T-helper 2 cell (primary cell): ENCODE results near the gene LPCAT1.

ENCODE experiments used
- DNase-seq, 5 experiments: peaks; one replicate each; pipeline versions ENCODE4 v3.0.0 to v3.0.0-alpha.2; 2012 to 2022

The LPCAT1 gene

DNA sequence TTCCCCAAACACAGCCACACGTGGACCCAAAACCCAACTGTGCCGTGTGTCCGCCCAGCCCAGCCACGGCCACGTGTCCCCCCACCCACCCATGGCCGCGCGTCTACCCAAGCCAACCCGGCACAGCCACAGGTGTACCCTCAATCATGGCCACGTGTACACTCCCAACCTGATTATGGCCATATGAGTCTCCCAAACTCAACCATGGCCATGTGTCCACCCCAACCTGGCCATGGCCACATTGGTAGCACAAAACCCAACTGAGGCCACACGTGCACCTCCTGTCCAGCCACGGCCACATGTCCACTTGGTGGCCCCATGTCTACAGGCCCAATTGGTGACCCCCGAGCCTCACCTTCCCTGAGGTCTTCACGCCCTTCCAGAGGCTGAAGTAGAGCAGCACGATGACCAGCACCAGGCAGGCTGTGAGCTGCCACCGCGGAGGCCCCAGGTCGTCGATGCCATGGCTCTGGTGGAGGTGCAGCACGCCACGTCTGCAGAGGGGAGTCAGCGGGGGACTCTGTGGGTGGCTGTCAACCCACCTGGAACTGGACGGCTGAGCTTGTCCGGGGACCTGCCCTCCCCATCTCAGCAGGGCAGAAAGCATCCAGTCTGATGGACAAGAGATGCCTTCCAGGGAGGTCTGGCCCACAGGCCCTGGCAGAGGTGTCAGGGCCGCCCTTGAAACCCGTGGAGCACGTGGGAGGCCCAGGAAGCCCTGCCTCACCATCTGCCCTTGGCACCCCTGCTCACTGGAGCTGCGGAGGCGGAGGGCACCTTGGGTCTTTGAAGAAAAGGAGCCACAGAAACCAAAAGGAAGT lies 102.0 kb downstream of the LPCAT1 start:
- no peak for DNase-seq

DNA sequence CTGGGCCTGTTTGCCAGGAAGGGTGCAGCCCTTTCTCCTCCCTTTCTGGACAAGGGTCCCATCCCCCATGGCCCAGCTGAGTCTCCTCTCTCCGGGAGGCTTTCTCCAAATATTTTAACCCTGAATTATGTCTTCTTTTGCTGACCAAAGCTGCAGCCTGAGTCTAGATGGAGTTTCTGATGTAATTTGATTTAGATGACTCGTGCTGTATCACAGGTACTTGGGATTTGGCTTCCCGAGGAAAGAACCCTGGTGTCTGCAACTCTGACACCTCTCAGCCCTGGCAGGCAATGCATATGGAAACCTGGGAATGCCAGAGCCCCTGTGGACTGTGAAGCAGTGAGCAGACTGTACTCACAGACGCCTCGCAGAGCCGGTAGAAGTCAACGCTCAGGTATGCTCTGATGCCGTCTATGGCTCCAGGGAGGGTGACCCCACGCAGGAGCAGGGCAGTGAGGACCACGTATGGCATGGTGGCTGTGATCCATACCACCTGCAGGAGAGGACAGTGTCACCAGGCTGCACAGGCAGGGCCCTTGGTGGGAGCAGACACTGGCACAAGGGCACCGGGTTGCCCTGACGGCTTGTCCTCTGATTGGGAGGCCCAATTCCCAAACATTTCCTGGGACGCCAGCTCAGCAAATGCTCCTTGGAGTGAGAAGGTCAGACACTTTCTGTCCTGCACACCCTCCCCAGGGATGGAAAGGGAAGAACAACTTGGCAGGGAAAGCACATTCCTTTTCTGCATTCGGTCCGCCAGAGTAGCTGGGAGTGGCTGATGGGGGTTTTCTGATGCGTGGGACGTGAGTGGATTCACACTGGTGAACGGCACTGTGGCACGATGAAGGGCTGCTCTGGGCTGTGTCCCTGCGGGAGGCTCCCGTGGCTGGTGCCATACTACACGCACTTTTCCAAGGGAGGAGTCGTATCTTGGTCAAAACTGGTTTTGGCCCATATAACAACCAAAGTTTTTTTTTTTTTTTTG lies 103.3 kb downstream of the LPCAT1 start:
- DNase-seq = no peak

- DNase-seq = no peak
These were observed 104.1 kb downstream of the LPCAT1 start for GRCh38 chr5:1419476-1420210.

DNA sequence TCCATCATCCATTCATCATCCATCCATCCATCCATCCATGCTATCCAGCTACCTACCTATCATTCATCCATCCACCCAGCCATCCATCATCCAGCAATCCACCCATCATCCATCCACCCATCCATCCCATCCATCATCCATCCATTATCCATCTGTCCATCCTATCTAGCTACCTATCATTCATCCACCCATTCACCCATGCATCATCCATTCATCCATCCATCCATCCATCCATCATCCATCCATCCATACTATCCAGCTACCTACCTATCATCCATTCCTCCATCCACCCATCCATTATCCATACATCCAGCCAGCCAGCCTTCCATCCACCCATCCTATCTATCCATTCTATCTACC lies 104.9 kb downstream of the LPCAT1 start:
- DNase-seq = no peak

DNA sequence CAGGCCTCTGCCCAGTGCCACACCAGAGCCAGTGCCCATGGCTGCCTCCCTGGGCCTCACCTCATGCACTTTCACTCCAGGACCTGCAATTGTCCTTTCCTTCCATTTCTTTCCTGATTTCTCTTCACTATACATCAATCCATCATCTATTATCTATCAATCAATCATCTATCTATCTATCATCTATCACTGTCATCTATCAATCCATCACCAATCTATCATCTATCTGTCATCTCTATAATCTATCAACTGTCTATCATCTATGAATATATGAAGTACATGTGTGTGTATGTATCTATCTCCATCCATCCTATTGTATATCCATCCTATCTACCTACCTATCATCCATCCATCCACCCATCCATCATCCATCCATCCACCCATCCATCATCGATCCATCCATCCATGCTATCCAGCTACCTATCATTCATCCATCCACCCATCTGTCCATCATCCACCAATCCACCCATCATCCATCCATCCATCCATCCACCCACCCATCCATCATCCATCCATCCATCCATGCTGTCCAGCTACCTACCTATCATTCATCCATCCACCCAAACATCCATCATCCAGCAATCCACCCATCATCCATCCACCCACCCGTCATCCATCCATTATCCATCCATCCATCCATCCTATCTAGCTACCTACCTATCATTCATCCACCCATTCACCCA lies 105.4 kb downstream of the LPCAT1 start:
- no peak for DNase-seq

DNA sequence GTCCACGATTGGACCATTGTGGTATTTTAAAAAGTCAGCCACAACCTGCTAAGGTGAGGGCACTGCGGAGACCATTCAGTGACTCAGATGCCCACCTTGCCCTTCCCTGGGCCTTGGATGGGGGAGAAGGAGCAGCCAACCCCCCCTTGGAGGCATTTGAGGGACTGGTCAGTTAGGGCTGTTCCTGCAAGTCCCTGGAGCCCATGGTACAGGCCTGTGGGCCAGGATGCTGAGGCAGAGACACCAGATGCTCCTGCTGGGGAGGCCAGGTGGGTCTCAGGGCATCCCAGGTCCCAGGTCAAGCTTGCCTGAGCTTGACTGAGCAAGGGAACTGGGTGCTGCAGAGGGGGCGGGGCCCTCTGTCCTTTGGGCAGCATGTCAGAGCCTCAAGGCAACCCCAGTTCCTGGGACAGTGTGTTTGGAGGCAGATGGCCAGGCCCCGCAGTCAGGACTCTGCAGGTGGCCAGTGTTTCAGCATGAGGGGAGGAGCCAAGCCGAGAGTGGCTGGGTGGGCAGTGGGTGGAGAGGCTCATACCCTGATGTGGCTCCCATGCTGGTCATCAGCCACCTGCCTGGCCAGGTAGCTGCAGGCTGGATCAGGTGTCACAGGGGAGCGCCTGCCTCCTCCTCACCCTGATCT lies 106.1 kb downstream of the LPCAT1 start:
- no peak for DNase-seq

- no peak for DNase-seq
These were observed 106.8 kb downstream of the LPCAT1 start for GRCh38 chr5:1416856-1417469.

- DNase-seq = no peak
These were observed 108.0 kb downstream of the LPCAT1 start for GRCh38 chr5:1415626-1416360.

GRCh38 chr5:1415059-1415425 lies 108.7 kb downstream of the LPCAT1 start:
- DNase-seq = no peak

- DNase-seq = no peak
These were observed 109.3 kb downstream of the LPCAT1 start for GRCh38 chr5:1414311-1415058.

DNA sequence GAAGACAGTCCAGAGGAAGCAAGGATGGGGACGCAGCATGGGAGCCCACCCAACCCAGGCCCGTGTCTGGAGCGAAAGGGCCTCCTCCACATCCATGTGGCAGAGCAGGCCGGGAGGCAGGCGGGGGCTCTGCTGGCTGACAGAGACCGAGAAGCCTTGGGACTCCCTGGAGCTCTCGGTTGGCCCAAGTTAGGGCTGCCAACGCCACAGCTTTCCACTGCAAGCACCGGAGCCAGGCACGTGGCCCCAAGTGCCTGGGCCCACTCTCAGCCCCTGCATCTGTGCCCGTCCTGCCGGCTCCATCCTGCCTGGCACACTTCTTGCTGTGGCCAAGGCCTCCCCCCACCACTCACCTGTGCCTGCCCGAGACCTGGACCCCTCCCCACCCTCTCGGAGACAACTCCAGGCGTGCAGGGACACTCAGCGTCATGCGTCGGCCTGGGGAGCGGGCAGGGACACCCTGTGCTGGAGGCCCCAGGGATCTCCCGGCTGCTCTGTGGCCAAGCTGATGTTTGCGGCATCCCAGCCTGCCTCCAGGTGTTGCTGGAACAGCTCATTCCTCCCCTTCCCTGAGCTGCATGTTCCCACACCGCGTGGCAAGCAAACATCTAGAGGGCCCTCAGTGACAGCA lies 110.0 kb downstream of the LPCAT1 start:
- DNase-seq = no peak

- no peak for DNase-seq
These were observed 110.5 kb downstream of the LPCAT1 start for GRCh38 chr5:1413211-1413610.

GRCh38 chr5:1412621-1413020 lies 111.1 kb downstream of the LPCAT1 start:
- DNase-seq = no peak

- DNase-seq = no peak
These were observed 111.6 kb downstream of the LPCAT1 start for GRCh38 chr5:1412163-1412562.
